ENCODE data around the gene UGT1A10.

The UGT1A10 gene

GRCh38 chr2:233801357-233802131 lies 165.3 kb downstream of the UGT1A10 start:
- H4K20me1 ChIP-seq (ENCODE audit: insufficient read depth, low read length, poor library complexity, severe bottlenecking): no peaks in the 10 kb centered on the region
- no peak overlapping the region for H3K4me2 ChIP-seq (ENCODE audit: low read depth, low read length, poor library complexity, severe bottlenecking)
- H3K4me3 ChIP-seq (ENCODE audit: low read length, poor library complexity, severe bottlenecking): no peak overlapping the region
- no peaks in the 10 kb centered on the region for H3F3A ChIP-seq (ENCODE audit: low read depth)
- no peak overlapping the region for H2AFZ ChIP-seq (ENCODE audit: low read length)
- TF ChIP-seq CTCF (conservative IDR thresholded peaks at IDR 0.05; ENCODE audit: low read length) (no peak), EZH2phosphoT487 (IDR thresholded peaks at IDR 0.05; ENCODE audit: borderline replicate concordance) (no peak)
- no peaks in the 10 kb centered on the region for H3K4me1 ChIP-seq (ENCODE audit: insufficient read depth, low read length, poor library complexity, severe bottlenecking)
- no peaks in the 10 kb centered on the region for H3K9me2 ChIP-seq (replicated peaks; ENCODE audit: low read depth, low read length)
- H3K9me3 ChIP-seq (ENCODE audit: insufficient read depth, low read depth, low read length): no peaks in the 10 kb centered on the region
- H3K27me3 ChIP-seq (ENCODE audit: insufficient read depth, low read length, poor library complexity, severe bottlenecking): no peaks in the 10 kb centered on the region
- no peaks in the 10 kb centered on the region for H3K79me2 ChIP-seq (ENCODE audit: insufficient read depth, low read length)
- no peaks in the 10 kb centered on the region for H3K36me3 ChIP-seq (ENCODE audit: insufficient read depth, low read length)
- no peak overlapping the region for H3K9ac ChIP-seq (ENCODE audit: low read depth, low read length, poor library complexity, severe bottlenecking)

GRCh38 chr2:233802132-233802815 lies 166.0 kb downstream of the UGT1A10 start:
- H3K9me2 ChIP-seq (replicated peaks; ENCODE audit: low read depth, low read length): no peaks in the 10 kb centered on the region
- H3K79me2 ChIP-seq (ENCODE audit: insufficient read depth, low read length): no peaks in the 10 kb centered on the region
- no peaks in the 10 kb centered on the region for H3F3A ChIP-seq (ENCODE audit: low read depth)
- H3K27me3 ChIP-seq (ENCODE audit: insufficient read depth, low read length, poor library complexity, severe bottlenecking): no peaks in the 10 kb centered on the region
- H3K4me1 ChIP-seq (ENCODE audit: insufficient read depth, low read length, poor library complexity, severe bottlenecking): no peaks in the 10 kb centered on the region
- H3K36me3 ChIP-seq (ENCODE audit: insufficient read depth, low read length): no peaks in the 10 kb centered on the region
- no peaks in the 10 kb centered on the region for H4K20me1 ChIP-seq (ENCODE audit: insufficient read depth, low read length, poor library complexity, severe bottlenecking)
- H3K4me3 ChIP-seq (ENCODE audit: low read length, poor library complexity, severe bottlenecking): no peak overlapping the region
- H3K4me2 ChIP-seq (ENCODE audit: low read depth, low read length, poor library complexity, severe bottlenecking): no peak overlapping the region
- no peak overlapping the region for H3K9ac ChIP-seq (ENCODE audit: low read depth, low read length, poor library complexity, severe bottlenecking)
- H3K9me3 ChIP-seq (ENCODE audit: insufficient read depth, low read depth, low read length): no peaks in the 10 kb centered on the region
- TF ChIP-seq CTCF (conservative IDR thresholded peaks at IDR 0.05; ENCODE audit: low read length) (no peak), EZH2phosphoT487 (IDR thresholded peaks at IDR 0.05; ENCODE audit: borderline replicate concordance) (no peak)
- H2AFZ ChIP-seq (ENCODE audit: low read length): no peak overlapping the region

GRCh38 chr2:233803292-233803911 lies 167.2 kb downstream of the UGT1A10 start:
- H3K4me1 ChIP-seq (ENCODE audit: insufficient read depth, low read length, poor library complexity, severe bottlenecking): no peaks in the 10 kb centered on the region
- no peaks in the 10 kb centered on the region for H4K20me1 ChIP-seq (ENCODE audit: insufficient read depth, low read length, poor library complexity, severe bottlenecking)
- no peaks in the 10 kb centered on the region for H3F3A ChIP-seq (ENCODE audit: low read depth)

More at GRCh38 chr2:233803292-233803911, 167.2 kb downstream of the UGT1A10 start:
- H3K9ac ChIP-seq (ENCODE audit: low read depth, low read length, poor library complexity, severe bottlenecking): no peak overlapping the region
- no peaks in the 10 kb centered on the region for H3K36me3 ChIP-seq (ENCODE audit: insufficient read depth, low read length)
- H3K9me3 ChIP-seq (ENCODE audit: insufficient read depth, low read depth, low read length): no peaks in the 10 kb centered on the region
- no peak overlapping the region for H3K4me2 ChIP-seq (ENCODE audit: low read depth, low read length, poor library complexity, severe bottlenecking)
- H3K4me3 ChIP-seq (ENCODE audit: low read length, poor library complexity, severe bottlenecking): no peak overlapping the region
- no peaks in the 10 kb centered on the region for H3K27me3 ChIP-seq (ENCODE audit: insufficient read depth, low read length, poor library complexity, severe bottlenecking)
- H3K9me2 ChIP-seq (replicated peaks; ENCODE audit: low read depth, low read length): no peaks in the 10 kb centered on the region
- TF ChIP-seq CTCF (conservative IDR thresholded peaks at IDR 0.05; ENCODE audit: low read length) (no peak), EZH2phosphoT487 (IDR thresholded peaks at IDR 0.05; ENCODE audit: borderline replicate concordance) (no peak)
- H3K79me2 ChIP-seq (ENCODE audit: insufficient read depth, low read length): no peaks in the 10 kb centered on the region
- H2AFZ ChIP-seq (ENCODE audit: low read length): no peak overlapping the region

Data from Loucy (cell line).